Measurements from ENCODE around the gene STX8.

The STX8 gene

DNA sequence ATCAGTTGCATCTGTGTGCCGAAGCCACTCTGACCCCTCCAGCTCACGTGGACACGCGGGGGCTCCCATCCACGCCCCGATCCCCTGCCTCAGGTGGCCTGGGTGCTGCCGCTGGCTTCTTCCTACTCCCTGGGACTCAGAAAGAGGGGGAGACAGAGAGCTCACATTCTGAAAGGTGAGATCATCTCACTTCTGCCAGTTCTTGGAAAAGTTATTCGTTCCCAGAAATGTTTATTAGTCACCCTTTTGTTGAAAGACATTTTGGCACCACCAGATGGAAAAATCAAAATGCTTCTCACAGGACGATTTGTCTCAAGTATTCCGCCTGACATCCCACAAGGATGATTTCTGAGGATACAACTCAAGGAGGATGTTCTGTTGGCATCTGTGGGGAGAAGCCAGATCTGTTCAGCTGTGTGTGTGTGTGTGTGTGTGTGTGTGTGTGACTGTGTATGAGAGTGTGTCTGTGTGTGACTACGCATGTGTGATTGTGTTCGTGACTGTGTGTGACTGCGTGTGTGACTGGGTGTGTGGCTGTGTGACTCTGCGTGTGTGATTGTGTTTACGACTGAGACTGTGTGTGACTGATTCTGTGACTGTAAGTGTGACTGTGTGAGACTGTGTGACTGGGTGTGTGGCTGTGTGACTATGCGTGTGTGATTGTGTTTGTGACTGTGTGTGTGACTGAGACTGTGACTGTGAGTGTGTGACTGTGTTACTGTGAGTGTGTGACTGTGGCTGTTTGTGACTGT, 347.0 kb downstream of the STX8 start:
- TF ChIP-seq, protein P1, sequence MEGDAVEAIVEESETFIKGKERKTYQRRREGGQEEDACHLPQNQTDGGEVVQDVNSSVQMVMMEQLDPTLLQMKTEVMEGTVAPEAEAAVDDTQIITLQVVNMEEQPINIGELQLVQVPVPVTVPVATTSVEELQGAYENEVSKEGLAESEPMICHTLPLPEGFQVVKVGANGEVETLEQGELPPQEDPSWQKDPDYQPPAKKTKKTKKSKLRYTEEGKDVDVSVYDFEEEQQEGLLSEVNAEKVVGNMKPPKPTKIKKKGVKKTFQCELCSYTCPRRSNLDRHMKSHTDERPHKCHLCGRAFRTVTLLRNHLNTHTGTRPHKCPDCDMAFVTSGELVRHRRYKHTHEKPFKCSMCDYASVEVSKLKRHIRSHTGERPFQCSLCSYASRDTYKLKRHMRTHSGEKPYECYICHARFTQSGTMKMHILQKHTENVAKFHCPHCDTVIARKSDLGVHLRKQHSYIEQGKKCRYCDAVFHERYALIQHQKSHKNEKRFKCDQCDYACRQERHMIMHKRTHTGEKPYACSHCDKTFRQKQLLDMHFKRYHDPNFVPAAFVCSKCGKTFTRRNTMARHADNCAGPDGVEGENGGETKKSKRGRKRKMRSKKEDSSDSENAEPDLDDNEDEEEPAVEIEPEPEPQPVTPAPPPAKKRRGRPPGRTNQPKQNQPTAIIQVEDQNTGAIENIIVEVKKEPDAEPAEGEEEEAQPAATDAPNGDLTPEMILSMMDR (IDR thresholded peaks at IDR 0.05): no peak
- DNase-seq: no peak
- Mint-ChIP-seq H3K9me3 (no peaks in the 10 kb centered on the region), H3K4me3 (no peak overlapping the region), H3K4me1 (peaks cover 11% of the 10 kb centered on the region), H3K36me3 (ENCODE audit: low read depth) (no peaks in the 10 kb centered on the region), H3K27ac (no peak overlapping the region), H3K27me3 (ENCODE audit: low read depth, poor library complexity) (no peaks in the 10 kb centered on the region)

DNA sequence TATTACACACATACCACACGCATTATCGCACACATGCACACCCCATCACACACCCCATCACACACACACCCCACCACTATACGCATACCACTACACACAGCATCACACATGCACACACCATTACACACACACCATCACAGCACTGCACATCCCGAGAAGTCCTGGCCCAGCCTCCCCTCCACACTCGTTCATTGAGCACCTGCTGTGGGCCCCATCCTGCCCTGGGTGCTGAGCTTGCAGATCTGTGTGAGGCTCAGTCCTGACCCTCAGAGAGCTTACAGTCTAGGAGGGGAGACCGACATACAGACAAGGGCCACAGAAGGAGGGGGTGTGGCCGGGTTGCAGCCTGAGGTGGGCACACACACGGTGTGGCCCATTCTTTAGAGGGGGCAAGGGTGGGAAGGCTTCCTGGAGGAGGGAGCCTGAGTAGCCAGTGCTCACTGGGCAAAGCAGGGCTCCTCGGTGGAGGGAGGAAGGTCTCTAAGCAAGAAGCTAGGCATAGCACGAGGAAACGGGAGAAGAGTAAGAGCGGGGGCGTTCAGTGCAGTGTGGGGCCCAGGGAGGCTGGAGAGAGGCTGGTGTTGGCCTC, 347.7 kb downstream of the STX8 start:
- Mint-ChIP-seq H3K4me1 (peaks cover 9% of the 10 kb centered on the region), H3K9me3 (no peaks in the 10 kb centered on the region), H3K27me3 (ENCODE audit: low read depth, poor library complexity) (no peaks in the 10 kb centered on the region), H3K36me3 (ENCODE audit: low read depth) (no peaks in the 10 kb centered on the region), H3K4me3 (no peak overlapping the region), H3K27ac (no peak overlapping the region)
- DNase-seq: no peak
- TF ChIP-seq, protein P1 (IDR thresholded peaks at IDR 0.05): no peak

DNA sequence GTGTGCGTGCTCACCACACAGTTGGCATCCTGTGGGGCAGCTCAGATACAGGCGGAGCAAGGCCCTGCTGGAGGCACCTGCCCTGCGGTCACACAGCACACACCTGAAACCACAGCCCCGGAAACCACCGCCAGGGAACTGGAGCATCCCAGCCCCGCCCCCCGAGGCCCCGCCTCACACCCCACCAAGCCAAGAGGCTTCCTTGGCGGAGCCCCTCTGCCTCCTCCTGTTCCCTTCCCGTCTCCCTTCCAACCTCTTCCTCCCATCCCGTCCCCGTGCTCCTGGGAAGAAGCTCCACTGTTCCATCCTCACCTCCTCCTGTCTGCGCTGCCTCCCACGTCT, 348.9 kb downstream of the STX8 start:
- no peak overlapping the region for H3K4me3 Mint-ChIP-seq
- DNase-seq: no peak
- H3K27me3 Mint-ChIP-seq (ENCODE audit: low read depth, poor library complexity): no peaks in the 10 kb centered on the region
- no peak overlapping the region for H3K27ac Mint-ChIP-seq
- TF ChIP-seq, protein P1 (IDR thresholded peaks at IDR 0.05): no peak
- H3K9me3 Mint-ChIP-seq: no peaks in the 10 kb centered on the region
- H3K4me1 Mint-ChIP-seq: peaks cover 11% of the 10 kb centered on the region
- peaks cover 5% of the 10 kb centered on the region for H3K36me3 Mint-ChIP-seq (ENCODE audit: low read depth)

DNA sequence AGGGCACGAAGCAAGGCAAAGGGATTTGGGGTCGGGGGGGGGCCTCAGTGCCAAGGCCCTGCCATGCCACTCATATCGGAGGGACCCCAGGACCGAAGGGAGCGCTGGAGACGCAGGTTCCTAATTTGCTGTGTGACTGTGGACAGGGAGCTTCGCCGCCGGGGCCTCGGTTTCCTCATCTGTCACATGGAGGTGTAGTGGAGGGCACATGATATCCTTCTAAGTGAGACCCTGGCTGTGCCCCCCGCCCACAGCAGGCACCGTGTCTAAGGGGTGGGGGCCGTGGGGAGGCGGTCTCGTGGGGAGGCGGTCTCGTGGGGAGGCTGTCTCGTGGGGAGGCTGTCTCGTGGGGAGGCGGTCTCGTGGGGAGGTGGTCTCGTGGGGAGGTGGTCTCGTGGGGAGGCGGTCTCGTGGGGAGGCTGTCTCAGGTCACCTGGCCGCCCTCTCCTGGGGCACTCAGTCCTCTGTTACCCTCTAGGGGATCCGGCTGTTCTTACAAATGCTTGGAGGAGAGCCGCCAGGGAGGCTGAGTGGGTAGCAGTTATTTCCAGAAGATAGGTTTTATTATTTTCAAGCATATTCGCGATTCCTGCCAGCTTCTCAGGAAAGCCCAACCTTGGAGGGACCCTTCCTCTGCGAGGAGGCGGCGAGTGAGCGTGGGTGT, 349.4 kb downstream of the STX8 start:
- H3K4me3 Mint-ChIP-seq: no peak overlapping the region

DNA sequence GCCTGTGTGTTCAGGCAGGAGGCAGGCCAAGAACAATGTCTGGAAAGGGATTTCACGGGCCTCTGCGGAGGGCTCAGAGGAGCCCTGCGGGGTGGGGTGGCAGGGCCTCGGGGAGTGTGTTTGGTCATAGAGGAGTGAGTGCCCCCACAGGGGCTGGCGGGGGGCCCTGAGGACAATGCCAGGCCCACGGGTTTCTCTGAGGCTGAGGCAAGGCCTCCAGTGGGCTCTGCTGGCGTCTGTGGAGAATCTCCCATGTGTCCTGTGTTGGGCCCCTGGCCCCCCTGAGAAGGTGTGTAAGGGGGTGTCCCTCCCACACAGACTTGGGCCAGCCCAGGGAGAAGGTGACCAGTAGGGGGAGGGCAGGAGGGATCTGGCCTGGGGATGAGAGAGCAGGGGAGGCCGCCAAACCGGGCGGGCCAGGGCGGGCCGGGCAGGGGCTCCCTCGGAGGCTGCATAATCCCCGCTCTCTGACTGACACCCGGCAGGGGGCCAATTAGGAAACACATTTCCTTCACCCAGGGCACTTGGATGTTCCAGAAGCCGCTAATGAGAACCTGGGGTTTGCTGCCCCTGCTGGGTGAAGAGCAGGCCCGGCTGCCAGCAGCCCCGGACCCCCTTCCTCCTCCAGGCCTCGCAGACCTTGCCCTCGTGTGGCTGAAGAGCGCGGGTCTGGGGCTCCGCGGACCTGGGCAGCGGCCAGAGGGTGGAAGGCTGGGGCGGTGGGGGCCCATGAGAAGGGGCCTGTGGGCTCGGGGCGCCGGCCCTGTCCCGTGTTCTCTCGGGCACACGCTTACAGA, 350.1 kb downstream of the STX8 start:
- Mint-ChIP-seq H3K4me1 (peaks cover 17% of the 10 kb centered on the region), H3K9me3 (no peaks in the 10 kb centered on the region), H3K27ac (no peak overlapping the region), H3K27me3 (ENCODE audit: low read depth, poor library complexity) (no peaks in the 10 kb centered on the region), H3K36me3 (ENCODE audit: low read depth) (peaks cover 5% of the 10 kb centered on the region), H3K4me3 (no peak overlapping the region)
- TF ChIP-seq, protein P1 (IDR thresholded peaks at IDR 0.05): no peak
- DNase-seq: no peak

More for the DNA sequence above, 349.4 kb downstream of the STX8 start:
- TF ChIP-seq, protein P1 (IDR thresholded peaks at IDR 0.05): no peak
- DNase-seq: no peak
- Mint-ChIP-seq H3K9me3 (no peaks in the 10 kb centered on the region), H3K27ac (no peak overlapping the region), H3K36me3 (ENCODE audit: low read depth) (peaks cover 5% of the 10 kb centered on the region), H3K27me3 (ENCODE audit: low read depth, poor library complexity) (no peaks in the 10 kb centered on the region), H3K4me1 (peaks cover 14% of the 10 kb centered on the region)

Measured in nephron progenitor cell (in vitro differentiated cells).